Amygdala (tissue), 56 donors: Measurements from ENCODE around the gene DNM3.
A peak's percentile ranks its signal among the peaks of the same experiment; 100 is the strongest.

ENCODE experiments used
- DNase-seq, 56 donors: peaks; one replicate each; lab custom pipeline; 2025; lab: John Stamatoyannopoulos, UW

Gene DNM3

DNA sequence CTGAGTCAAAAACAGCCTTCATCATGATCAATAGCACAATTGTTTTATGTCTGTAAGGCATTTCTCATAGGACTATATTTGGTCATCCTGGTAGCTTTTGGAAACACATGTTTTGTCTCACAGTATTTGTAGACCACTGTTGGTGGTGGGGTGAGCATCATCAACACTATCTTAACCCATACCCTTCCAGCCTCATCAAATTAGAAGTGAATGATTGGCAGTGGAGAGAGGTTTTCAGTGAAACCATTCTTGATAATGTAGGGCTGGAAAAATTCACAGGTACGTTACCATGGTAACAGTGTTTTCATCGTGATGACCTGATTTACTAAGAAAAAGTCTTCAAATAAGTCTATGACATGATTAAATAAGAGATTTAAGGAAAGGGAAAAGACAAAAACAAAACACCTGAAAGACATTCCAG lies 533.9 kb downstream of the DNM3 start:
- no peak for DNase-seq

DNA sequence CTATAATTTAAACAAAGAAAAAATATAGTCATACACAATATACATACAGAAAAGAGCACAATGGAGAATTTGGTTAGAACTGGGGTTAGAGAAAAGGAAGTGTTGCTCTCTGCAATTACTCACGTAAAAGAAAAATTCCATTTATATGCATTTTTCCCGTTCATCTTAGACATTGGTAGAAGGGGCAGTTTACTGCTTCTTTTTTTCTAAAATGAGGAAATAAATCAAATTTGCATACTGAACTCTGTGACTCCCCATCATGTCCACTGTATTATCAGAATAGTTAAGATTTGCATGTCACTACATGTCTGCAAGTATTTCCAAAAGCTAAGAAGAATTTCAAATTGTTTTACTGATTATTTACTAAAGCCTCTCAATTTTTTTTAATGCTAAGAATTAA lies 535.1 kb downstream of the DNM3 start:
- DNase-seq = no peak

DNA sequence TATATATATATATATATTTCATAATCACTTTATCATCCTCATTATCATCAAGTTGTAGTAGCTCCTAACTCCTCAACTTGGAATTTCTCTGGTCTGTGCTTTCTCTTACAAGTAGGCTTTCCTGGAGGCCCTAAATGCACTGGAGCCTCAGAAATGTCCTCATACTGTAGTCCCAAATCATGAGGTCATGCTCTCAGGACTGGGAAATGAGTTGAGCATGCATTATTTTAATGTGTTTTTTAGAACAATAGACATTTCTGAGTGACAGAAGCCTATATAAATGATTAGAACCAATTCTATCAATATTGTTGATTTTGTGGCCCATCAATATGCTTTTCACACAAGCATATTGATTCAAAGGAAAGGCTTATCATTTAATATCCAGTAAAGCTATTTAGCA lies 536.3 kb downstream of the DNM3 start:
- no peak for DNase-seq

DNA sequence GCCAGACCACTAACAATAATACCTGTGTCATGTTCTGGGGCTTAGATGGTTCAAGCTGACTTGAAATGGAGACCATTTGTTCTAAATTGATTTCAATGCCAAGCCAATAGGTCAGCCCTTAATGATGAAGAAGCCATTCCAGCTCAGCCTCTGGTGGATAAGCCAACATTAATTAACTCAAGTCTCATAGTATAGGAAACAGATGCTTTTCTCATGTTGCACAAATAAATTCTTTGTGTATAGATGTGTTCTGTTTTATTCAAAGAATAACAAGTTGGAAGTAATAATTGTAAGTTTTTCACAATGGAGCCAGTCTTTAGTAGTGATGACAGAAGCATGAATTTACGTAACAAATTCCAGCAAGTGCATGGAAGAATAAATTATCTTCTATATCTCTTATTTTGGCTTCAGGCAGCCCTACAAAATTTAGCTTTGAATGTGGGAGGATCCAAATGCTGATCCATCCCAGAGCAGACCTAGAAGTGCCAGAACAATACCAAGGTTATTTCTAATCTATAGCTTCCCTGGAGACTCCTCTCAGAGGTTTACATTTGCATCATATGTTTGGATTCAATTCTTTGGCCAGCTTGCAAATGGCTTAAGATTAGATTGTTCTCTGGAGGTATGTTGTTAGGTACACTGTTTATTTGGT lies 536.9 kb downstream of the DNM3 start:
- no peak for DNase-seq

DNA sequence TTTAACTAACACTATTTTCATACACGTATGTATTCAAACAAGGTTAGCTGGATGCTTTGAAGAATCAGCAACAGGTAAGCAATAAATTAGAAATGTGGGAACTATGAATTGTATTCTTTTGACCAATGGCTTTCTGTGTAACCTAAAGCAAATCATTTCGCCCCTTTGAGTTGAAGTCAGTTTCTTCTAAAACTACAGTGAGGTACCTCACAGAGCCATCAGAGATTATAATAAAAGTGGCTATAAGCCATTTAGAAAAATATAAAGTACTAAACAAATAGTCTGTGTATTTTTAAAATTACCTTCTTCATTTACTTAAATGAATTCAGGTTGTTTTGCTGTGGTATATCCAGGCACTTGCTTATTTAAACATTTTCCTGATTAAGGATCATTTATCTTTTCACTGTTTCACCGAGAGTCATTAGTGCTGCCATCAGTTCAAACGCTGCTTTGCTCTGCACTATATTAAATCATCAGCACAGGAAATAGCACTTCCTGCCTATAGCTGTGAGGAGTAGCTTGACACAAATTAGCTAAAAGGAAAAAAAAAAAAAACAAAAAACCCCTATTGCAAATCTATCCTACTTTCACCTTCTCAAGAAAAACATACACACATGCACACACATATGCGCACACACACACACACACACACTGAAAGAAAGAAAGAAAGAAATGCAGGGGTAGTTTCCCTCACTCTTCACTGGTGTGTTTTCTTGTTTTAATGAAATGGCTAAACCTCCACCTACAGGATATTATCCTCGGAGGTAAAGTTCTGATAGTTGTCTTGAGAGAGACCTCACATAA lies 539.3 kb downstream of the DNM3 start:
- no peak for DNase-seq

DNA sequence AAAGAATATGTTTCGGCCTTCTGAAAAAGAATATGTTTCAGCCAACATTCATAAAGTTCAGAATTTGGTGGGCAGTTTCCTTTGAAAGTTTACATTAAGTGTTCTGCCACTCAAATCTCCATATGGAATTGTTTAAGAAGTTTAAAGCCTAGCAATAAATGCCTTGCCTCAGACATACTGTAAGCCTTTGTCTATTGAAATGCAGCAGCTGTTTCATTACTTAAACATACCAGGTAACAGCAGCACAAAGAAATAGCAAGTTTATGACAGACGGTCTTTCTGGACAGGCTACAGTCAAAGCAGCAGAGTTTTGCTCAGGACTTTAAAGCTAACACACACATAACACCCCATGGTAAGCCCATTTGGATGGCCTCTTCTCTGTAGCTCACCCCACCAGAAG lies 540.6 kb downstream of the DNM3 start:
- no peak for DNase-seq

DNA sequence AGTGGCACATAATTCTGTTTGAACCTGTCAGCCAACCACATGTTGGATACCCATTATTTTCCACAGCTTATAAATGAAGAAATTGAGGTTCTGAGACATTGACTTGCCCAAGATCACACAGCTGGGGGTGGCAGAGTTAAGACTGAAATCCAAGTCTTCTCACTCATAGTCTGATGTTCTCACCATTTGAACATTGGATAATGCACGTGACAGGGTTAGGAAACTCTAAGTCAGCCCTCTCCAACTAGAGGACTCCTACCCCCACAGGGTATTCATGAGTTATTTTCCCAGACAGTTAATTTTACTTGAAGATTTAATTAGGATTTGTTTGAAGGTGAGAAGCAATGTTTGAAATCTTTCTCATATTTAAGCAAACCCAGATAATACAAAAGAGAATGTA lies 541.1 kb downstream of the DNM3 start:
- DNase-seq = no peak

DNA sequence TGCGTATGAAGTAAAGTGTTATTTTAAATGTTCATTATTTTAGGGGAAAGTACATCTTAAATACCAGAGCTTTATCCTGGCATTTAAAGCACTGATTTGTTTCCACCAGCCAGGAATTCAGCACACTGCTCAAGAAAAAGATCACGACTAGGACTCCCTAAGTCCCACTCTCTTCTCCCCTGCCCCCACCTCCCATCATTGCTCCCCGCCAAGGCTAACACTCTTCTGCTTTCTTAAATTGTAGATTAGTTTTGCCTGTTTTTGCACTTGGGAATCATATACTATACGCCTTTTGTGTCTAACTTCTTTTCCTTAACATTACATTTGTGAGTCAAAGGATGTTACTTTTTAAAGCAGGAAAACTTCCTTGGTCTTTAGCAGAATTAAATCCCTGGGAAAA lies 541.7 kb downstream of the DNM3 start:
- DNase-seq = no peak

DNA sequence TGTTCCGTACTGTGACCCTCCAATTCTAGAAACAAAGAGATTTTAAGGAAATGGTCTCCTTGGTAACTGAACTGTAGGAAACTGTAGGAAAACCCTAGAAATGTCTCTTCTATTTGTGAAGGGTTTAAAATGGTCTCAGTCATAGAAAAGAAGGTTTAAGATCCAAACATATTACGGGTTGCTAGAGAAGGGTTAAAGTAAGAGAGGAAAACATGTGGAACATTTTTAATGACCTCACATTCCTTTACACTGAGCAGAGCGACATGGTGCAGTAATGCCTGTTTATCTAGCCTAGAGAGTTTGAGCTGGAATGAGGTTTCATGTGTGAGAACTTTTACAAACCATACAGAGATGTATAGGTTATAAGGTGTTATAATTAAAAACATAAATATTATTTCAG lies 542.2 kb downstream of the DNM3 start:
- no peak for DNase-seq

DNA sequence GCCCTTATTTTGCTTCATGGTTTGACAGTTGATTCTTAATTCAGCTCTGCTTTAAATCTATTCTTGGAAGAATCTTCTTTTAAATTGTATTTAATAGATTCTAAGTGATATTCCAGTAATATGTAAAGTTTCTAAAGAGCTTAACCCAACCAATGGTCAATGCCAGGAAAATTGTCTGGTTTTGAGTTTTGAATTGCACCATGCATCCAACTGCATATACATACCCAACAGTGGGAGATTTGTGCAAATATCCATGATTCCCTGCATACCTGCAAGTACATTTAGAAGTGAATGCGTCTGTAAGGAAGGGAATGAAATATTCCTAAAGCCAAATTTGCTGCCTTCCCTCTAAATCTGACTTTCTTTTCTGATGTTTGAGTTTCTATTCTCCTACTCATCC lies 543.4 kb downstream of the DNM3 start:
- no peak for DNase-seq

DNA sequence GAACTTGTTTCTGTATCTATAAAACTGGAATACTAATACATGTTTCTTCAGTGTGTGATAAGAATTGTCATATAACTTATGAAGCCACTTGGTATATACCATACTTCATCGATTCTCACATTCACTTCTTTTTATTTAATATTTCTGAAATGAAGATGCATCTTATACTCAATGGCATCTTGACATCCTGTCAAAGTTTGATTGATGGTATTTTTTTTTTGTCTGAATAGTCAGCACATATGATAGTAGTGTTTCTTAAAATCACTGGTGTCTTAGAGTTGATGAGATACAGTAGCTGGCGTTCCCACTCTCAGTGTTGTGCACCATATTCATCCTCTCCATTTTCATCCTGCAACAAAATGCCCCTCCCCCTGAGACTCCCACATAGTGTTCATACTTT lies 544.7 kb downstream of the DNM3 start:
- no peak for DNase-seq

DNA sequence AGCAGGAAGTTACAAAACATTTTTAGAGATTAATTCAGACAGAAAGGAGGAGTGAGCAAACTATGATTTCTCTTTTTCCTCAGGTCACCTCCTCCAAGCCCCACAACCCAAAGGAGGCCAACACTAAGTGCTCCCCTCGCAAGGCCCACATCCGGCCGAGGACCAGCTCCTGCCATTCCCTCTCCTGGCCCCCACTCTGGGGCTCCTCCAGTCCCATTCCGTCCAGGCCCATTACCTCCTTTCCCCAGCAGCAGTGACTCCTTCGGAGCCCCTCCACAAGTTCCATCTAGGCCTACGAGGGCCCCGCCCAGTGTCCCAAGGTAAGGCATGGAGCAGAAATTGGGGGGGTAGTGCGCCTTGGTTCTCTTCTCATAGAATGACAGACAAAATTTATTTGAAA lies 547.2 kb downstream of the DNM3 start:
- DNase-seq = no peak

DNA sequence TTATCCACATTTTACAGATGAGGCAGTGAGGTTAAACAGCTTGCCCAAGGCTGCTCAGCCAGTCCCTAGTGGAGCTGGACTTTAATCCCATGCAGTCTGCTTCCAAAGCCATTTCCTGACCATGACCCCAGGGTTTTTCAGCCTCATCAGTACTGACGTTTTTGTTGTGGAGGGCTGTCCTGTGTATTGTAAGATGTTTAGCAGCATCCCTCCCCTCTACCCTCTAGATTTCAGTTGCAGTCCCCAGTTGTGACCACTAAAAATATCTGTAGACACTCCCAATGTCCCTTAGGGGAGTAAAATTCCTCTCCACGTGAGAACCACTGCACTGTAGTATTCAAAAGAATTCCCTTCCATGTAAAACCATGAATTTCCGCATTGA lies 549.0 kb downstream of the DNM3 start:
- DNase-seq = no peak

DNA sequence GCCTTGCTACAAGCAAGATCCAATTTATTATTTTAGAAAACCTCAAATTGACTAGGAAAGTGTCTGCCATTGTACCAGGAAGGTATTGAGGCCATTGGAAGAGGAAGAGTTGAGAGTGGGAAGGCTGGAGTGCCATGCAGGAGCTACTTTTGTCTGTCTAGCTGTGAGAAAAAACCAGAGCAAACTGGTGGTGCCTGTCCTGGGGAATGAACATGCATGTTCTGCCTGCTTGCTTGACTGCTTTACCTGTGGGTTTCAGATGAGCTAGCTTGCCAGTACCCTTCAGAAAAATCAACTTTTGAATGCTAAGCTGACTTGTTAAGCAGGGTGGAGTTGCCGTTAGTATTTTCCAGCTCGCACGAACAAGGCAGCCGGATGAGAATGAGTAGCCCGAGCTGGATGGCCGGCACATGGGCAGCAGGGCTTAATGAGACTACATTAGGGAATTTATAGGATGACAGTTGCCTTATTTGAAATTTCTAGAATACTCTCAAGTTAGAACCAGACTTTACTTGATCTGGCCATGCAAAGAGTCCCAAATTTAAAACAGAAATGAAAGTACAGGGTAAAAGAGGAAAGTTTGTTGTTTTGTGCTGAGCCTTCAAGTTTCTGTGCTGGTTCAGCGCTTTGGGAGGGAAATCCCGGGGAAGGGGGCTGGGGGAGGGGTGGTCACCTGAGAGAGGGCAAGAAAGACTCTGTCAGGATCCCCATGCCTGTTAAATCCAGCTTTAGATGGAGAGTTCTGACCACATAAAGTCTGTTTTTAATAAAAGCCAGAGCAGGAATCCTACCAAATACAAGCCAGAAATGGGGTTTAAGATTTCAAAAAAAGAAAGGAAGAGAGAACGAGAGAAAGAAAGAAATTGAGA lies 549.6 kb downstream of the DNM3 start:
- DNase-seq = peak in 7 of 56 donors; percentile 3 to 32 (median 13)

DNA sequence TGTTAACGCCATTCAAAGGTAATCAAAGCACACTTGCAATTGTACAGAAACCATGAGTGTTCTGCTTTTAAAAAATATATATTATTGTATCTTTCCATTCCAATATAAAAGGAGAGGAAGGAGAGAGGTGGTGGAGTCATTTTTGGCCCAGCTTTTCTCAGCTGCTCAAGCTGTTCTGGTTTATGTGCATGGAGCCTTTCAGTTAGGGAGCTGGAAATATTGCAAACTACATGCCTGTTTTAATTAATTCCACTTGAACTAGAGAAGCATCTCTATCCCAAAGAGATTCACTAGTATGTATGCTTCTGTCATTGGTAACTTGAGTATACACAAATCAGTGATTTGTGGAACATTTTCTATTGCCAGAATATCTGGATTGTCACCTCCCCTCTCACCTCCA lies 550.7 kb downstream of the DNM3 start:
- no peak for DNase-seq

DNA sequence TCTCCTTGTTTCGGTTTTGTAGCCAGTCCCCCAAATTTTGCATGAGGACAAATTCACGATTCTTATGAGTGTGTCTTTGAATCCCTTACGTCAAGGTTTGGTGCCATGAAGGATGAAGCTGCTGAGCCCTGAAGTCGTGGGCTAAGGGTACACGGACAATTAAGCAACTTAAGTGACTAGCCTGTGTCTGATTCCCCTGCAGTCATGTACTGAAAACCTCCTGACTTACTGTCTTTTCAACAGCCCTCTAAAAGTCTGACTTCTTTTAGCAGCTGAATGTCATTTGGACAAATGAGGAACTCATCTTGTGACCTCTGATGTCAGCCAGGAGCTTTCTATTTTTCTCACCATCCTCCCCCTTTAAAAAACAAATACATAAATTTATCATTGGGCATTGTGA lies 552.1 kb downstream of the DNM3 start:
- peak in 1 of 56 donors; percentile 14 for DNase-seq

DNA sequence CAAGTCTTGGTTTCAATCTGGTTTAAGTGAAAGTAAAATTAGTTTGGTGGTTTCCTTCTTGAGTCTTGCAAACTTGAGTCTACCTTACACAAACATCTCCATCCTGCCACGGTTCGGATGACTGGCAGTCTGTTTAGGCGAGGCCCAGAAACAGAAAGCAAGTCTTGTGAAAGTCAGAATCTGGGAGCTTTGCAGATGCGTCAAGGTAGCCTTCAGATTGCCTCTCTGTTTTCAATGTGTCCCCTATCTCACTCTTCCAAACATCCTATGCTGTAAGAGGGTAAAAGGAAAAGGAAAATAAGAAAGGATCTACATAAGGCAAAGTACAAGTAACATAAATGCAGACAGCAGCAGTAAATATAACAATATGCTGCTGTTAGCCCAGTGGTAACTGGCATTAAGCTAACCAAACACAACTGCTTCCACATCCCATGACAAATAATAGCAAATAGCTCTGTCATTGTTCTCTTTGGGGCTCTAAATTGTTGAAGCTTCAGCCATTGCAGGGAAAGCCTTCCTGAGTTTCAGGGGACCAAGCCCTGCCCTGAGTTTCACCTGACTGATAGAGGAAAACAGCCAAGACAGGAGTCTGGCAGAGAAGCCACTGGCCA lies 552.9 kb downstream of the DNM3 start:
- peak in 3 of 56 donors; percentile 3 to 11 (median 5) for DNase-seq

DNA sequence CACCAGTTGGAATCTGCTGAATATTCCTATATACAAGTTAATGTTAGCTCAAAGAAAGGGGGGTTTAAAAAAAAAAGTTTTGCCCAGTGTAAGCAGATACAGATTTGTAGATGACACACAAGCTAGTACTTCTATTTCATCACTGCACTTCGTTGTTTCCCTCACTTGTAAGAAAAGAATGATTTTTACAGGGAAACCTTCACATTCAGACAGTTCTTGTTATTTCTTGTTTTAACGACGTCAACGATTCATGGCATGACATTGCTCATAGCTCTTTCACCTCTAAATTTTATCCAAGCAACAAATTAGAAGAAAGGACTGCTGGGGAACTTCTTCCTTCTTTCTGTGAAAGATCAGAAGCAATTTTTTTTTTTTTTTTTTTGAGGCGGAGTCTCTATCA lies 553.5 kb downstream of the DNM3 start:
- DNase-seq = no peak

DNA sequence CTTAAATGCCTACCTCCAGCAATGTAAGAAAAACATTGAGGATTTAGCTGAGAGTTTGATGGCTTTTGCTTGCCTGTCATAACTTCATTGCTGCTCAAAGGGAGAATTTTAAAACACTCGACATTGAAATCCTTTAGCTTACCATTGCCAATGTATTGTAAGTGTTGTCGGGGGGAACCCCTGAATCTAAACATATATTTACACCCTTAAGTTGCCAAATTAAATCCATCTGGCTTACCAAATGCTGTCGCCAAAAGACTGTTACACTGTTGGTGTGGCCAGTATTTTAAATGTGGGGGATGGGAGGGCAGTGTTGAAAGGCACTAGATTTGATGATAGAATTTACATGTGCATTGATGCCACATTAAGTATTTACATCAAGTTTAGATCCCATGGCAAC lies 554.3 kb downstream of the DNM3 start:
- no peak for DNase-seq

DNA sequence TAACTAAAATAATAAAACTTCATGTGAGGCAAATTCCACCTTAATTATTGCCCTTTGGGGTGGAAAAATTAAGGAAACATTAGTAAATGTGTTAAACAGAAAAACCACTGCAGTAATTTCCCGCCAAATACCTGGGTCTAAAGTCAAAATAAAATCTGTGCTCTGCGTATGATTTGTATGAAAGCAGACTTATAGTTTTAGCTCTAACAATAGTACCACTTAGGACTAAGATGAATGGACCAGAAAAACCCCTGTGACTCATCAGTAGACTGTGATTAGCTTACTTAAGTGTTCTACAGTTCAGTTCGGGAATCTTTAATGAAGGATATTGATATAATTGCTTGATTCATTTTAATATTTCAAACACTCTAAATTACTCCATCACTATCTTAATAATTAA lies 555.9 kb downstream of the DNM3 start:
- DNase-seq = no peak

DNA sequence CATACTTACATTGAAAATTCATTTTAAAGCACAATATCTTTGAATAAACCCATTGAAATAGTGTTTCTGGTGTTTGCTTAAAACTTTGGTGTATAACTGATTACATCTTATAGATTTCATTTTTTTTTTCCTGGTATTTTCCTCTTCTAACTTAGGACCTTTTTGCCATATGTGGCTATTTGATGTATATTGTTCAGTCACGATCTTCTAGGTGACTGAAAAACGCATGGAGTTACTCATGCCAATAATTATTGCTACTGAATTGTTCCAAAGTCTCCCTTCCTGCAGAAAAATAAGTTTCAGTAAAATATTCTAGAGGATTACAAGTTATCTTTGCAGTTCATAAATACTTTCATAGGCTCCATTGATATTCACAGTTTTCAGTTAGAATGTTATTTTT lies 556.3 kb downstream of the DNM3 start:
- no peak for DNase-seq
